GM18907 (cell line): ENCODE results near the gene DCN.

Experiments
- ATAC-seq: cut with Tn5 transposase; IDR thresholded peaks from one replicate; pipeline ENCODE4 v1.9.1; 2021; ENCODE audit warnings: mild to moderate bottlenecking, moderate library complexity; ENCODE audit not compliant: unreplicated experiment

DCN gene

DNA sequence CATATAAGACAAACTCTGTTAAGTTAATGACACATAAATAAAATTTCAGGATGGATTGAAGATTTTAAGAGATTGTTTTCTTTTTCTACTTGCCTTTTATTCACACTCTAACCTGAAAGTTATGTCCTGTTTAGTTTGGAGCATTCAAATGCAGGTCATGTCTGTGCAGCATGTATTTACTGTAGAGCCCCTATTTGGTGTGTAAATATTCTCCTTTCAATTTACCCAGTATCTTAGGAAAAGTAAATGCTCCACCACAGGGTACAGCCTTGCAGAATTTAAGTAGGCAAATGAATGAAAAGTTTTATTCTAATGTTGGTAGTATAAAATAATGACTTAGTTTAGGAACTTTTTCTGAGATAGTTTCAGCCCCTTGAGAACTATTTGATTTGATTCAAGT is 6.2 kb upstream of the DCN start:
- no peak for ATAC-seq

DNA sequence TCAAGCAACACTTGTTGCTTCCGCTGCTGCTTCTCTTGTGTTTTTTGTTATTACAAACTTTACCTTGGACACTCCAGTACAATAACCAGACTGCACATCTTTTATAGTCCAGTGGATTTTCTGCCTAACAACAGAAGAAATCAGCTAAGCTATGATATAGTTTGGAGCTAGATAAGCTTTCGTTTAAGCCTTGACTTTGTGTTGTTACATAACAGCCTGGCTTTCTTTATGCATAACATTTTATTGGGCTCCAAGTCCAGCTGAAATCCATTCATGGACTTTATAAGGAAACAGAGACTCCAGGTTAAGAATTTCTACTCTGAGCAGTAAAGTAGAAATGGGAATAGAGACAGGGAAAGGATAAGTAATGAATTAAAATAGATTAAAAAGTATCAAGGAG is 3.5 kb upstream of the DCN start:
- no peak for ATAC-seq

DNA sequence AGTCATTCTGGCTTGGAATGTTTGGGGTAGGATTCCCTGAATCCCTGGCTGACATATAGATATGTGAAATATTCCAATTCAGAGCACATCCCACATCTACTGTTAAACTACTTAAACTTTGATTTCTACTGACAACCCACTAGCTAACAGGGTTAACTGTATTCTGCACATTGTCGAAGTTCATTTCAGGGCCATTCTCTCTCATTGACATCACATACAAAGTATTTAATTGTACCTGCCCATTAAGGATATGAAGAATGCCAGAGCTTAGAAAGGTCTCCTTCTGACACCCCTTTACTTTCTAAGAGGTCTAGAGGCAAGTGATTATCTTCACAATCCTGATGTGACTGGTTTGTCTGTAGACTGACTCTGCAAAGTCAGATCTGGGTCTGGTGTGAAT is 2.8 kb upstream of the DCN start:
- ATAC-seq = no peak

- no peak for ATAC-seq
Observed at GRCh38 chr12:91183551-91183950, 934 bp upstream of the DCN start.

- ATAC-seq = no peak
Observed at GRCh38 chr12:91180582-91181395, 1.8 kb downstream of the DCN start.

- ATAC-seq = no peak
Observed at GRCh38 chr12:91179966-91180561, 2.6 kb downstream of the DCN start.

DNA sequence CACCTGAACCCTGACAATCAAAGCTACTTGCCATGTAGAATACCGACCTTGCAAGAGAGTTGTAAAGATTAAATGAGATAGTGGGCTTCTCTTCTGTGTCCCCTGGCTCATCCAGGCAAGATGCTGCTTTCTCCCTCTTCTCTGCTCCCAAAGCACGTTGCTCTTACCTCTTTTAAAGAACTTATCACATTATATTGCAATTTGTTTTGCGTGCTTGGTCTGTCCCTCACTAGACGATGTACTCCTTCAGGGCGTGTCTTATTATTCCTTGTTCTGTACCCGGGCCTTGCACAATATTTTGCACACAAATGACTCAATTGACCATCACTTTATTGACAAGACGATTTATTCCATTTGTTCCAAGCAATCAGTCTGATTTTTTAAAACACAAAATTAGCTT is 3.3 kb downstream of the DCN start:
- no peak for ATAC-seq

GRCh38 chr12:91178781-91179180 is 3.8 kb downstream of the DCN start:
- no peak for ATAC-seq

DNA sequence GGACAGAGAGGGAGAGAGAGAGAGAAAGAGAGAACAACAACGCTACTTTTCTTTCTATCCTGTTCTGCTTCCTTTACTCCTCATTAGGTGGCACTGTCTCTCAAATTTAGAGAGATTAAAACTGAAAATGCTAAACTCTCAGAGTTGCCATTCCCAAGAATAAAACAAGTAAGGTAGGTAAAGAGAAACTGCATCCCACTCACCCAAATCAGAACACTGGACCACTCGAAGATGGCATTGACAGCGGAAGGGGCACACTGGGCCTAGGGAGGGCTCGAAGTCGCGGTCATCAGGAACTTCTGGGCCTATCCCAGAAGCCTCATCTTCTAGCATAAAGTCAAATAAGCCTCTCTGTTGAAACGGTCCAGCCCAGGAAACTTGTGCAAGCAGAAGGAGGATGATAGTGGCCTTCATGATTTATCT is 4.5 kb downstream of the DCN start:
- no peak for ATAC-seq

DNA sequence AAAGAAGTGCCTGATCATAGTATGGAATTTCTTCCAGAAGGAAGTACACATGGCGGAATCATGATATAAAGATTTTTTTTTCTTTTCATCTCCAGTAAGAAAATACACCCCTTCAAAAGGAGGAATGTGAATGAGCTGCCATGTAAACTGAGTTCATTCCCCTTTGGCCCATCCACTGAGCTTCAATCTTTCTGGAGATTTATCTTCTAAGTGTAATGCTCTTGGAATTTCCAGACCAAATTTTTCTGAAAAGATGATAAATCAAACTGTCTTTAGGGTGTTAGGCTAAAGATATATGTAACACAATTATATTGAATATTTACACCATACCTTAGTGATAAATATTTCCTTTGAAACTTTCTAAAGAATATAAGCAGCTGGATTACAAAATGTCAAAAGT is 5.2 kb downstream of the DCN start:
- ATAC-seq = no peak

GRCh38 chr12:91176915-91177314 is 5.7 kb downstream of the DCN start:
- ATAC-seq = no peak

DNA sequence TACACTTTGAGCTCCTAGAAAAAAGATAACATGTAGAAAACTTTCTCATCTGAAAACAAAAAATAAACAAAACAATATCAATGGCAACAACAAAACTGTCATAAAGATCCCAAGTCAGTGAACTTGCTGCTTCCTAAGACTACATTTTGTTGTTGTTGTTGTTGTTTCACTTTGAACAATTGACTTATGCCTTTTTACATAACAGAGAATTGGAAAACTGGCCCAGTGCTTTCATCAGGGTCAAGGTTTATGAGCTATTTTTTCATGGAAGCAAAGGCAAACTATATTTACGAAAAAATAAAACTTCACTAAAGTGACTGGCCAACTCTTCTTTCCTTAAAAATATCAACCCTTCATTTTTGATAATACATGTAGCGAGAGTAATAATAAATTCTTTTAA is 6.3 kb downstream of the DCN start:
- no peak for ATAC-seq

GRCh38 chr12:91173124-91173523 is 9.5 kb downstream of the DCN start:
- ATAC-seq = no peak

- no peak for ATAC-seq
Observed at GRCh38 chr12:91172096-91172495, 10.5 kb downstream of the DCN start.

DNA sequence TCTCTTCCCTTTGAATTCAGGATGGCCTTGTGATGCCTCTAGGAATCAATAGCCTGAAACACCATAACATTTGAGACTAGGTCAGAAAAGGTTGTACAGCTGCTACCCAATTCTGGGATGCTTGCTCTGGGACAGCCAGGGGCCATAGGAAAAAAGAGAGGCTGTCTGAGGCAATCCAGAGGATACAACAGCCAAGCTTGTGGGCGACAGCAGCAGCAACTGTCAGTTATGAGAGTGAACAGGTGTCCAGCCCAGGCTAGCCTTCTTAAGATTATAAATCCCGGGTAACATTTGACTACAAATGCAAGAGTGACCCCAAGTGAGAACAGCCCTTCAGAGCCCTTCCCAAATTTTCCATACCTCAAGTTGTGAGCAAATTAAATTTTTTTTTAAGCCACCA is 11.1 kb downstream of the DCN start:
- ATAC-seq = no peak

- ATAC-seq = no peak
Observed at GRCh38 chr12:91163116-91163515, 19.5 kb downstream of the DCN start.

DNA sequence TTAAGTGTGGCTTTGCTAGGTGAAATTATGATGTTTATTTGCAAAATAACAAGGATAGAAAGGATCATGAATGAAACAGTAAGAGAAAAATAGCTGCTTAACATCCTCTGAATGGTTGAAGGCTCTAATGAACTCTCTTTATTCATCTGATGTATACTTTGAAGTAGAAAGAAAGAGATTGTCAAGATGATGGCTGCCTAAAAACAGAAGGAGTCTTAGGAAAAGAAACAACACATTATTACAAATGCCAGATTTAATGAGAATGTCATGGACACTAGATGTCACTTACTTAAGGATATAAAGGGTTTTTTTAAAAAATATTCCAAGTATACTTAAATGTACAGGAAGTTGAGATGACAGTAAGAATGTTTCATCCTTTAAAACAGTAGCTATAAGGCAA is 21.6 kb downstream of the DCN start:
- no peak for ATAC-seq

GRCh38 chr12:91155990-91156389 is 26.6 kb downstream of the DCN start:
- no peak for ATAC-seq

GRCh38 chr12:91154131-91154530 is 28.5 kb downstream of the DCN start:
- ATAC-seq = no peak

GRCh38 chr12:91144053-91144452 is 38.6 kb downstream of the DCN start:
- ATAC-seq = no peak

- no peak for ATAC-seq
Observed at GRCh38 chr12:91143206-91143605, 39.4 kb downstream of the DCN start.

GRCh38 chr12:91142221-91142631 is 40.4 kb downstream of the DCN start:
- ATAC-seq = no peak
